Stimulated activated CD4-positive, alpha-beta T cell treated with anti-CD3 and anti-CD28 coated beads, Interleukin-4, amount 100 ng/mL, for 48 hours (primary cell): ENCODE results near the gene IL7R.

ENCODE experiments used
- DNase-seq, 2 donors: peaks; one replicate each; pipeline ENCODE4 v3.0.0-alpha.2; 2020; ENCODE audit warnings: low read depth in 2 of 2

The IL7R gene

DNA sequence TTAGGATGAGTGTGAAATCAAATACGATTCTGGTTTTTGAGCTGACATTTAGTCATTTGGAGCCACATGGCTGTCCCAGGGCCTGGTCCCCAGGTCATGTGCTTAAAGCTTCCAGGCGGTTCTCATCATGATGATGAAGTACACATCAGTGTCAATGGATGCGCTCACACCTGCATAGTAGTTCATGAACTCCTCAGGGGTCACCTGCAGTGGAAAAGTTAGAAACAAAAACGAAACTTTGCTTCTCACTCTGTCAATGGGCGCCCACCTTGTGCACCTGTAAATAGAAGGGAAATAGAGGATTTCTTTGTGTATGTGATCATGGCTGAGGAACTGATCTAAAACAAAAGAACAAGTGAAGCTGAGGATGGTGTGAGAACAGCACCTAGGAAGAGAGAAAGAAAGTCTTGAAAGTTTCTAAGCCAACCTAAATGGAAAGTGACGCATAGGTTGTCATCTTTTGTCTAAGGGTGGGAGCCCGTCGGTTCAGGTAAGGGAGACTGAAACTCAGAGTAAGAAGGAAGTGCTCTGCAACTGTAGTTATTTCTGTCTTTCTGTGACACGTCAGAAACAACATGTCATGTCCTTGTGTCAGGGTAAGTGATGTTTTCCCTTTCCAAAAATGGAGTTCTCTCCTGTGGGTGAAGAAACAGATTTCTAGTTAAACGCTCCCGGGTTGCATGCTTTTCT is 47.9 kb downstream of the IL7R start:
- DNase-seq: no peak

DNA sequence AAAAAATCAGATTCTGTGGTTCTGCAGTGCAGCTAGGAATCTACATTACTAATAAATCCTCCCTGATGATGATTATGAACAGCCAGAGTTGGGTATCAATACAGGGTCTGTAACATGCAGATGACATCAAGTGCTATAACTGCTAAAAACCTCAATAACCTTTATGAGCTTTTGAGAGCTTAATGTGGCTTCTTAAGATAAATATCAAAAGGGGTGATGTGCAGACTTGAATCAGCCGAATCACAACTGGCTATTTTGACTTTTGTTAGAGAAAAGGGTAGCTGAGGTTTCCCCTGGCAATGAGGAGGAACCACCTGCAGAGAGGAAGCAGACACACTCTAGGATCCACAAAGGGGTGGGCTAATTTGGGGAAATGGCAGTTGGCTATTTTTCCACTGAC is 51.5 kb downstream of the IL7R start:
- no peak for DNase-seq

DNA sequence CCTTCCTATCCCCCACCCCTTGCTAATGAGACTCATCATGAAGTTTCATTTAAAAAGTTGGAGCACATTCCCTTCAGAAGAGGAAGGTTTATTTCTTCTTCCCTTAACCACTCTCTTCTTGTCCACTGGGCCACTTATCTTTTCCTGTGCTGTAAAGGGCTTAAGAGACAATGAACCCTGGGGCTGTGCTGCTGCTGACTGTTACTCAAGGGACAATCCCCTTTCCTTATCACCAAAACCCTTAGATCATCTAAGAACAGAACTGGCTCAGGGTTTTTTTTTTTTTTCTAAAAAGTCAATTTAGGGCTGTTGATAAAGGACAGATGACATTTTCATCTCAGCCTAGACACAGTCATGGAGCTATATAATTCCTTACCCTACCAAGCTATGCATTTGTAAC is 52.1 kb downstream of the IL7R start:
- DNase-seq: no peak

DNA sequence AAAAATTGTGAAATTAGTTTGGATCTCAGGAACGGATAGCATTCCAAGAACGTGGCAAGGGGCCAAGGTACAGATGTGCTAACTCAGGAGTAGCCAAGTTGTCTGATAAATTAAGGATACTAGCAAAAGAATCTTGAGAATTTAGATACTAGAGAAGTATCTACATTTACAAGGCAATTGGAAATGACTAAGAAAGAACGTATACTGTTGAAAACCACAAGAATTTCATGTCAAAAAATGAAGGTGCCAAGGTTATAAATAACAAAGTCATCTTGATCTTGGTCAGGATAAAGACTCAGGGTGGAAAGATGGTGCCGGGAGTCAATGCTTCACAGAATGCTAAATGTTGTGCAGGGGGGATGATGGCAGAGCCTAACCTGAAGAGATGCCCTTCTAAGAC is 62.5 kb downstream of the IL7R start:
- no peak for DNase-seq

DNA sequence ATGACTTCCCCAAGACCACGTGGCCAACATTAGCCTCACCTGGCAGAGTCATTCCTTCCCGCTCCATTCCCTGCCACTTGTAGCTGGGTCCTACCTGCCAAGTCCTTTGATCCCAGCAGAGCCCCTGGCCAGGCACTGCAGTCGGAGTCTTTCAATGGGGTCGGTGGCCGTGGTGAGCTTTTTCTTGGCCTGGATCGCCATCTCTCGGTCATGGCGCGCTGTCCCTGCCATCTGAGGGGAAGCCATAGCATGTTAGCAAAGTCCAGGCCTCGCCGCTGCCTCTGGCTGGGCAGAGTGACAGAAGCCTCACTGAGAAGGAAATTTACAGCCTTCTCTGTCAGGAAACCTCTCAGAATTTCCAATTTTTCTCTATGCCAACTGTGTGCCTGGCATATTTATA is 64.2 kb downstream of the IL7R start:
- DNase-seq: no peak

DNA sequence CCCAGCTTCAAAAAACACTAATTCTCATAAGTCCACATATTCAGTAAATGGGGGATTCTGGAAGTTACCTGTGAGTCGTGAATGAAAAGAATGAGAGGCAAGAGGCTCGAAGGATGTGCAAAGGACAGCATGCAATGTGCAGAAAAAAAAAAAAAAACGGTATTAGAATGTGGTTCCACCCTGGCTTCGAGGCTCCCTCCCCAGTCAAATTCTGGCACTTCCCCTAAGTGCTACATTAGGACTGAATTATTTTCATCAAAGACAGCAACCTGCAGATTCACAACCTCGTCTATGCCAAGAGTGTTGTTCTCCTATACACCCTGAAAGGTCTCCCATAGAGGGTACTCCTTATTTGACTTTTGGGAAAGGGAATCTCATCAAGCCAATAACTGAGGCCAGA is 65.2 kb downstream of the IL7R start:
- no peak for DNase-seq

DNA sequence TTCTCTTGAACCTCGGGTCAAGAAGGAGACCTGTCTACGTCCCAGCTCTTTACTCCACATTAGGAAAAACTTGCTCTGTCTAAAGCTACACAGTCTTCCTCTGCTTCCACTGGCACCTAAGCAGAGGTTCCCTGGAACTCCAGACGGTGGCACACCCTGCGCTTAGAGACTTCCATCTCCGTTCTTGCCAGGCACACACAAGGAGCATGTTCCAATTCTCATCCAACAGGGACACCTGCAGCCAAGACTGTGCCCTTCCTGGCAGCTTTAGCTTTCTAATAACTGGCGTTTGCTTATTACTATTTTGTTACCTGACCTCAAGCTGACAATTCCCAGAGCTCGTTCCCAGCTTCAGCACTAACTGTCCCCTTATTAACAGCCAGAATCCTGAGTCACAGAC is 65.8 kb downstream of the IL7R start:
- DNase-seq: no peak

DNA sequence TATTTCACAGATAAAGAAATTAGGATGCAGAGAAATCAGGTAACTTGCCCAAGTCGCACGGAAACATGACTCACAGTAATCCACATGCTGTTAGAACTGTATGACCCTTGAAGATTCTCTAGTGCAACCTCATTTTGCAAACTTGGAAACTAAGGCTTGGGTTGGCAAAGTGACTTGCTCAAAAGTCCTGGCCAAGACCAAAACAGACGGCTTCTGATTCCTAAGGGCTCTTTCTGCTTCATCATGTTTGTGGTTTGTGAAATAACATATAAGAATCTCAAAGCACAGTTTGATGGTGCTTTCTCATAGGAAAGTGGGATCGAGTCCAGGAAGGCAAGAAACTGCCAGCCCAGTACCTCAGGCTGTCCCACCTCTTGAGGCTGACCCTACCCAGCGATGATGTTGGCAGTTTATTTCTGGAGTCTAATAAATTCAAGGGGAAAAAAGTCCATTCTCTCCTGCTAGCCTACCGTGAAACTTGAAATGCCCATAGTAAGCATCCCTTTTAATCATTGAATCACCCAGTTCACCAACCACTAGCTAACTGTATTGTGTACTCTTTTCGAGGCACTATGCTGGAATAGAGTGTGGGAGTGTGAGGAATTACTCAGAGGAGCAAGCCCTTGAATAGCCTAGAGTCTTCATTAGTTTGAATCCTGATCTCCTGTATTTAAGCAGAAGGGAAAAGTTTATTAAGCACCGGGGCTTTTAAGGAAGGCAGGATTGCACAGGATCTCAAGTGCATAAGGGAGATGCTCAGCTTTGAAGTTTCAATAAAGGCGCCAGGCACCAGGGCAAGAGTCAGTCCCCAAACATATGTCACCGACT is 67.6 kb downstream of the IL7R start:
- DNase-seq: no peak

DNA sequence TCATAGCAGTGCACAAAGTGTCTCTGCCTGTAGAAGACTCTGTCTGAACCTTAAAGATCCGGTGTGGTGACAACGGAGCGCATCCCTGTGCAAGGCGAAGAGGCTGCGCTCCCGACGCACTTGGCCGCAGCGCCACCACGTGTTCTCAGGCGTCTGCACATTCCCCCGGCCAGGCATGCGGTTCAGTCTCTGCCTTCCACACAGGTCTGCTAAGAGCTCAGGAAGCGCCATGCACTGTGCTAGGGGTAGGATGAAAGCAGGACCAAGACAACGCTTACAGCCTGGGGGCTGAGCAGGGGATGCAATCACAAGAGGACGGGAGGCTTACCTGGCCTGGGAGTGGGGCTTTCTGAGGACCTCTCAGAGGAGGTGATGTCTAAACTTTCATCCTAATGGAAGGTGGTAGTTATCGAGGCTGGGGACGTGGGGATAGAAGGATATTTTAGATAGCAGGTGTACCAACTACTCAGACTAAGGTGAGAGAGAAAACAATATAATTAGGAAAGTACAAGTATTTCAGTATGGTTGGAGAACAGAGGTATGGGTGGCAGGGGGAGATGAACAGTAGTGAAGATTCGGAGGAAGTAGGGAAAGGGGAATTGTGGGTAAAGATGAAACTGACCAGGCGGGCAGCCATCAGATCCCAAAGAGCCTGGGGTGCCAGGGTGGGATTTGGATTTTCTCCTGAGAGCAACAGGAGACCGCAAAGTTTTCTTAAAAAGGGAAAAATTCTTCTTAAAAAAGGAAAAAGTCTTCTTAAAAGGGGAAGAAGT is 68.4 kb downstream of the IL7R start:
- peak; percentile 76 to 84 for DNase-seq

DNA sequence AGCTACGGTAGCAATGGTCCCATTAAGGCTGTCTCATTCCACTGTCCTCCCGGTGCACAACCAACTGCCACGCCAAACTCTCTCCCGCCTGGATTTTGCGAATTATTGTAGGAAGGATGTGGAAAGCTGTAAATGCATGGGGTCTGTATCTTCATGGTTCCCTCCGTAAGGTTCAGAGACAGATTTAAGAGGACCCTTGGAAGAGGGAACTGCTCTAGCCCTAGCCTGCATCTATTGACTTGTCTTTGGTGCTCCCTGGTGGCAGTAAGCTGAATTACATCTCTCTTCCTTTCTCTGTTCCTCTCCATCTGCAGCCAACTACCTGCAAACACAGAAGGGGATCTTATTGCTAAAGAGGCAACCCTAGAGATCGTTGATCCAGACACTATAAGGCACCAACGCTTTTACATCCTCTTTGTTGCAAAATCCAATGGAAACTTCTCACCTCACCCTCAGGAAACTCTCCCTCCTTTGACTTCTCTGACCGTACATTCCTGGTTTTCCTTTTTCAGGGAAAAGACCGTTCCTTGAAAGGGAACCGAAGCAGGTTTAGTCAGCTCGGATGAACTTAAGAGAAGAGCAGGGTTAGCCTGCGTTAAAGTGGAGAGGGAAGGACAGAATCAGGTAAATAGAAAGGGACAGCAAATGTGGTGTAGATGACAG is 69.8 kb downstream of the IL7R start:
- DNase-seq: peak; percentile 45 to 59
